ENCODE data around the gene BCL2L1.

Gene BCL2L1

DNA sequence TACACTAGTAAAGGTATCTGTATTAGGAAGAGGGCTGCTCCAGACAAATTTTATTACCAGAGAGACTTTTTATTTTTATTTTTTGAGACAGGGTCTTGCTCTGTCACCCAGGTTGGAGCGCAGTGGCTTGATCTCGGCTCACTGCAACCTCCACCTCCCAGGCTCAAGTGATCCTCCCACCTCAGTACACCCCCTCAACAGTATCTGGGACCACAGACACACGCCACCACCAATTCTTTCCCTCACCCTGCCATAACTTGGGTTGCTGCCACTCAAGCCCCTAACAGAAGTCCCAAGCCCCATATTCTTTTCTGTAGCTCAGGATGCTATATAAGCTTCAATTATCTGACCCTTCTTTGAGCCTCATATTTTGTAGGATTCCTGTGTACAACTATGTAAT is 6.9 kb downstream of the BCL2L1 start:
- Histone ChIP-seq H3K27me3 (ENCODE audit: insufficient read depth, low read length) (no peaks in the 10 kb centered on the region), H3K9me3 (ENCODE audit: insufficient read depth, low read depth, low read length) (no peaks in the 10 kb centered on the region), H3K36me3 (ENCODE audit: insufficient read depth, low read length) (peaks cover 47% of the 10 kb centered on the region), H3K4me1 (ENCODE audit: insufficient read depth, low read length) (peaks cover 75% of the 10 kb centered on the region), H3K4me3 (ENCODE audit: low read length) (no peak overlapping the region), H3K9ac (ENCODE audit: low read depth, low read length) (no peak overlapping the region), H3K27ac (ENCODE audit: low read depth, low read length) (no peak overlapping the region)
- 58% methylated on average over 3 of the region's 3 CpGs for WGBS

- peak overlapping the region; percentile 81 for H3K27ac ChIP-seq (ENCODE audit: low read depth, low read length)
- peaks cover 44% of the 10 kb centered on the region for H3K36me3 ChIP-seq (ENCODE audit: insufficient read depth, low read length)
- H3K4me3 ChIP-seq (ENCODE audit: low read length), result peak overlapping the region; percentile 21; the same call in 1 of the 2 replicates
- 61% methylated on average over 8 of the region's 9 CpGs for WGBS
- H3K27me3 ChIP-seq (ENCODE audit: insufficient read depth, low read length), result no peaks in the 10 kb centered on the region
- H3K9me3 ChIP-seq (ENCODE audit: insufficient read depth, low read depth, low read length), result no peaks in the 10 kb centered on the region
- peaks cover 60% of the 10 kb centered on the region for H3K4me1 ChIP-seq (ENCODE audit: insufficient read depth, low read length)
- H3K9ac ChIP-seq (ENCODE audit: low read depth, low read length), result peak overlapping the region; percentile 55
Measured at GRCh38 chr20:31713312-31714273, 9.1 kb downstream of the BCL2L1 start.

GRCh38 chr20:31712564-31713311 is 9.9 kb downstream of the BCL2L1 start:
- WGBS, result 50% methylated on average over 7 of the region's 8 CpGs
- H3K4me1 ChIP-seq (ENCODE audit: insufficient read depth, low read length), result peaks cover 60% of the 10 kb centered on the region

GRCh38 chr20:31712112-31712553 is 10.5 kb downstream of the BCL2L1 start:
- peaks cover 47% of the 10 kb centered on the region for H3K36me3 ChIP-seq (ENCODE audit: insufficient read depth, low read length)
- no peak overlapping the region for H3K4me3 ChIP-seq (ENCODE audit: low read length)
- peak overlapping the region; percentile 56 for H3K27ac ChIP-seq (ENCODE audit: low read depth, low read length)
- H3K4me1 ChIP-seq (ENCODE audit: insufficient read depth, low read length), result peaks cover 54% of the 10 kb centered on the region
- WGBS, result 76% methylated on average over 5 of the region's 5 CpGs
- H3K27me3 ChIP-seq (ENCODE audit: insufficient read depth, low read length), result no peaks in the 10 kb centered on the region
- no peaks in the 10 kb centered on the region for H3K9me3 ChIP-seq (ENCODE audit: insufficient read depth, low read depth, low read length)
- H3K9ac ChIP-seq (ENCODE audit: low read depth, low read length), result peak overlapping the region; percentile 55

More at GRCh38 chr20:31712564-31713311, 9.9 kb downstream of the BCL2L1 start:
- Histone ChIP-seq H3K9ac (ENCODE audit: low read depth, low read length) (peak overlapping the region; percentile 55), H3K36me3 (ENCODE audit: insufficient read depth, low read length) (peaks cover 45% of the 10 kb centered on the region), H3K27me3 (ENCODE audit: insufficient read depth, low read length) (no peaks in the 10 kb centered on the region), H3K27ac (ENCODE audit: low read depth, low read length) (peak overlapping the region; percentile 81), H3K4me3 (ENCODE audit: low read length) (peak overlapping the region; percentile 21; the same call in 1 of the 2 replicates), H3K9me3 (ENCODE audit: insufficient read depth, low read depth, low read length) (no peaks in the 10 kb centered on the region)

- H3K4me3 ChIP-seq (ENCODE audit: low read length), result no peak overlapping the region
- H3K9me3 ChIP-seq (ENCODE audit: insufficient read depth, low read depth, low read length), result no peaks in the 10 kb centered on the region
- H3K9ac ChIP-seq (ENCODE audit: low read depth, low read length), result peak overlapping the region; percentile 55; the same call in 1 of the 2 replicates
- peaks cover 47% of the 10 kb centered on the region for H3K4me1 ChIP-seq (ENCODE audit: insufficient read depth, low read length)
- no peaks in the 10 kb centered on the region for H3K27me3 ChIP-seq (ENCODE audit: insufficient read depth, low read length)
- peak overlapping the region; percentile 56 for H3K27ac ChIP-seq (ENCODE audit: low read depth, low read length)
- H3K36me3 ChIP-seq (ENCODE audit: insufficient read depth, low read length), result peaks cover 48% of the 10 kb centered on the region
Measured at GRCh38 chr20:31711179-31712111, 11.2 kb downstream of the BCL2L1 start.

DNA sequence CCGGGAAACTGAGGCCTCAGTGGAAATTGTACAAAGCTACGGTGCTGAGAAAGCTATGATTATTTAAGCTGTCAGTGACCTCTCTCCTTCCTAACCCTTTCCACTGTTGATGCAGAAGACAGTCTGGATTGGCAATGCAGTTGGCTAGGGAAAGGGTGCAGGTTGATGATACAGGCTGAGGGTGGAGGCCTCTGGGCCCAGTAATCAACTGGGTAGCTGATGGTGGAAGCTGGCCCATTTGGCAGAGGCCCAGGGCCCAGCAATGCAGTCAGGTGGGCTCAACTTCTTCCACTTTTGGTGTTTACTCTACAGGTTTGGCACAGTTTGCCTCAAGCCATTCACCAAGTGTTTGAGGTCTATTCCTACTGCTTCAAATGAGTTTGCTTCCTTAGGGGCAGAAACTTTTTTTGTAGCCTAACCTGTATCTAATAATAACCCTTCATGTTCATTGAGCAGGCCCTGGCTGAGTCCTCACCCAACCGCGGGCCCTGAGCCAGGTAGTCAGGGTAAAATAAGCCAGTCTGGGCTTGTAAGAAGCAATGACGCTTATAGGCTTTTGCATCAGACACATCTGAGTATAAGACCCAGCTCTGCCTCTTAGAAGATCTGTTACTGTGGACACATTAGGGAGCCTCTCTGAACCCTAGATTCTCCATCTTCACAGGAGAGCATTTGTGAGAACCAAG is 12.1 kb downstream of the BCL2L1 start:
- no peaks in the 10 kb centered on the region for H3K9me3 ChIP-seq (ENCODE audit: insufficient read depth, low read depth, low read length)
- WGBS, result 97% methylated on average over 5 of the region's 5 CpGs
- H3K9ac ChIP-seq (ENCODE audit: low read depth, low read length), result no peak overlapping the region
- no peak overlapping the region for H3K27ac ChIP-seq (ENCODE audit: low read depth, low read length)
- peaks cover 44% of the 10 kb centered on the region for H3K4me1 ChIP-seq (ENCODE audit: insufficient read depth, low read length)
- H3K4me3 ChIP-seq (ENCODE audit: low read length), result no peak overlapping the region
- peaks cover 52% of the 10 kb centered on the region for H3K36me3 ChIP-seq (ENCODE audit: insufficient read depth, low read length)
- no peaks in the 10 kb centered on the region for H3K27me3 ChIP-seq (ENCODE audit: insufficient read depth, low read length)

GRCh38 chr20:31709939-31710338 is 12.7 kb downstream of the BCL2L1 start:
- Histone ChIP-seq H3K36me3 (ENCODE audit: insufficient read depth, low read length) (peaks cover 49% of the 10 kb centered on the region), H3K9me3 (ENCODE audit: insufficient read depth, low read depth, low read length) (no peaks in the 10 kb centered on the region), H3K4me3 (ENCODE audit: low read length) (no peak overlapping the region), H3K9ac (ENCODE audit: low read depth, low read length) (no peak overlapping the region), H3K27ac (ENCODE audit: low read depth, low read length) (no peak overlapping the region), H3K27me3 (ENCODE audit: insufficient read depth, low read length) (no peaks in the 10 kb centered on the region), H3K4me1 (ENCODE audit: insufficient read depth, low read length) (peaks cover 47% of the 10 kb centered on the region)
- 91% methylated on average over 5 of the region's 5 CpGs for WGBS

DNA sequence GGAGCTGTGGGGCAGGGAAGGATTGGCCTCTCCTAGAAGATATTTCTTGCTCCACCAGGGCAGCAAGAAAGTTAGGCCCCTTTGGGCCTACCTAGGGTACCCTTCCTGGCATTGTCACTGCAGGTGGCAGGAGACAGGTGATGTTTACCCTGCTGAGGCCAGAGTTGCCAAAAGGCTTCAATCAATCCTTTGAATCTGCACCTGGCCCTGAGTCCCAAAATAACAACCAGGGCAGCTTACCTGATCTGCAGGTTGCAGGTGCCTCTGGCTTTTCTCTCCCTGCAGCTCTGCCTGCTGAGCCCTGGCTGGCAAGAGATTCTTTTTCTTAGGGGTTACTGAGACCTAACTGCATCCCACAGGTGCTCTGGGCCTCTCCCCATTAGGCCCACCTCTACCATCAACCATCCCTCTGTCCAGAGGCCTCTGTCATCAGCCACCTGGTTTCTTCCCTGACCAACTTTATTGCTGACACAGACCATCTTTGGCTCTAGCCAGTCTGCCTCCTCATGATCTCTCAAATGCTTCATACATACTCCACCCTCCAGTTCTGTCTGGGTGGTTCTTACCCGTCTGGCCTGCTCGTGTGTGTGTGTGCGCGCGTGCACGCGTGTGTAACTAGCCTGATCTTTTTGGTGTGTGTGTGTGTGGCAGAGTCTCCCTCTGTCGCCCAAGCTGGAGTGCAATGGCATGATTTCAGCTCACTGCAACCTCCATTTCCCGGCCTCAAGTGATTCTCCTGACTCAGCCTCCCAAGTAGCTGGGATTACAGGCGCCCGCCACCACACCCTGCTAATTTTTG is 13.7 kb downstream of the BCL2L1 start:
- Histone ChIP-seq H3K27ac (ENCODE audit: low read depth, low read length) (no peak overlapping the region), H3K4me1 (ENCODE audit: insufficient read depth, low read length) (peaks cover 50% of the 10 kb centered on the region), H3K4me3 (ENCODE audit: low read length) (no peak overlapping the region), H3K9me3 (ENCODE audit: insufficient read depth, low read depth, low read length) (no peaks in the 10 kb centered on the region), H3K27me3 (ENCODE audit: insufficient read depth, low read length) (no peaks in the 10 kb centered on the region), H3K36me3 (ENCODE audit: insufficient read depth, low read length) (peaks cover 41% of the 10 kb centered on the region), H3K9ac (ENCODE audit: low read depth, low read length) (no peak overlapping the region)
- WGBS, result 97% methylated on average over 11 of the region's 11 CpGs

DNA sequence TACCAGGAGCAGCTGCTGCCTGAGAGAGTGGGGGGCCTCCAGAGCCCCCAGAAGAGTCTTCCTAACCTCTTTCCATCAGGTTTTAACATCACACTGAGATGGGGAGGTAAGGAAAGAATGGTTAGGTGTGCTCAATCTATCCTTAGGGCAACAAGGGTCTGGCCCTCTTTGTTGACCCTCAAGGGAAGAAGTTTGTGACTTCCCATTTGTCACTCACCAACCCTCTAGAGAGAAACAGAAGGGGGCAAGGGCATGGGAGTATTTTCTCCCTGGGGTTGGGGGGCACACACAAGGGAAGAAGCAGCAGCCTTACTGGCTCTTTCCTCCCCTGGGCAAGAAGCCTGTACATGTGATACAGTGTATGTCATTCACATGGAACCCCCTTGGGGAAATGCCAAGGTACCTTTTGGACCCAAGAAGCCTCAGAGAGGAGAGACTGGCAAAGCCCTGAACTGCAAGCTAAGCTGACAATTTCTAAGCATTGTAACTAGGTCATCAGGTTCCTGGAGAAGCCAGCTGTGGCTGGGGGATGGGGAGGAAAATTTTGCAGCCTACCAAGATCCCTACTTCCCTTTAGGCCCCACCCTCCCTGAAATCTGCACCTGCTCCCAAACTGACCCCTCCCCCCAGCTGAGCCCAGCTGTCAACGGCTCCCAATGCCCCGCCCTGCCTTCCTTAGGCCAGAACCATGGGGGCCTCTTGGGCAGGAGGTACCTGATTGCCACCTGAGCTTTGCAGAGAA is 14.5 kb downstream of the BCL2L1 start:
- 44% methylated on average over 2 of the region's 2 CpGs for WGBS
- peaks cover 39% of the 10 kb centered on the region for H3K36me3 ChIP-seq (ENCODE audit: insufficient read depth, low read length)
- H3K4me1 ChIP-seq (ENCODE audit: insufficient read depth, low read length), result peaks cover 42% of the 10 kb centered on the region
- no peak overlapping the region for H3K27ac ChIP-seq (ENCODE audit: low read depth, low read length)
- H3K4me3 ChIP-seq (ENCODE audit: low read length), result no peak overlapping the region
- no peaks in the 10 kb centered on the region for H3K27me3 ChIP-seq (ENCODE audit: insufficient read depth, low read length)
- H3K9me3 ChIP-seq (ENCODE audit: insufficient read depth, low read depth, low read length), result no peaks in the 10 kb centered on the region
- no peak overlapping the region for H3K9ac ChIP-seq (ENCODE audit: low read depth, low read length)

Data from HUES64 (cell line).